Stimulated activated CD4-positive, alpha-beta T cell treated with anti-CD3 and anti-CD28 coated beads, TNF-alpha, amount 100 ng/mL, for 1 hour (primary cell): ENCODE measurements around the gene KANK3.
"Not testable (repeated sequence)": the region's sequence is repeated elsewhere in the genome, so short reads cannot be mapped to it uniquely, and the experiment has no call there.

Experiments
- DNase-seq, 3 donors: peaks; one replicate each; pipeline ENCODE4 v3.0.0-alpha.2; 2020; ENCODE audit warnings: low read depth in 3 of 3, low spot score in 1 of 3

KANK3 gene

GRCh38 chr19:8320564-8321066 is 22.4 kb downstream of the KANK3 start:
- DNase-seq, result no peak

- DNase-seq, result no peak
These were observed 23.1 kb downstream of the KANK3 start for GRCh38 chr19:8319807-8320520.

GRCh38 chr19:8318835-8319234 is 24.2 kb downstream of the KANK3 start:
- DNase-seq, result not testable (repeated sequence)

- no peak for DNase-seq
These were observed 26.5 kb downstream of the KANK3 start for GRCh38 chr19:8316351-8317125.

- DNase-seq, result not testable (repeated sequence)
These were observed 28.0 kb downstream of the KANK3 start for GRCh38 chr19:8314981-8315640.

GRCh38 chr19:8311461-8312260 is 31.4 kb downstream of the KANK3 start:
- no peak for DNase-seq

- no peak for DNase-seq
These were observed 32.6 kb downstream of the KANK3 start for GRCh38 chr19:8310342-8311055.

- no peak for DNase-seq
These were observed 34.2 kb downstream of the KANK3 start for GRCh38 chr19:8308891-8309291.

- peak; percentile 59 to 75 (median 61) for DNase-seq
These were observed 34.8 kb downstream of the KANK3 start, which contains the start of gene CD320 for GRCh38 chr19:8307965-8308866. CD320 (minus strand) TSS chr19:8308358; CDS start chr19:8308290, 68 bp downstream.

GRCh38 chr19:8307400-8307964 is 35.6 kb downstream of the KANK3 start:
- no peak for DNase-seq

GRCh38 chr19:8306235-8307054 is 36.6 kb downstream of the KANK3 start:
- no peak for DNase-seq

GRCh38 chr19:8305798-8306197 is 37.3 kb downstream of the KANK3 start:
- no peak for DNase-seq

GRCh38 chr19:8304841-8305621 is 38.0 kb downstream of the KANK3 start:
- no peak for DNase-seq

- no peak for DNase-seq
These were observed 40.3 kb downstream of the KANK3 start for GRCh38 chr19:8302734-8303133.

GRCh38 chr19:8302357-8302691 is 40.7 kb downstream of the KANK3 start:
- DNase-seq, result no peak

GRCh38 chr19:8291337-8291736 is 51.7 kb downstream of the KANK3 start:
- not testable (repeated sequence) for DNase-seq

GRCh38 chr19:8276508-8276907 is 66.6 kb downstream of the KANK3 start:
- DNase-seq, result not testable (repeated sequence)
